DOHH2 (cell line): Measurements from ENCODE around the gene CHRNA9.

Experiments used
- H3F3A ChIP-seq: fragments of 200-600 bp; sonication (generic), shearing (Covaris generic); 2 replicates; pipeline ENCODE4 v1.6.0; 2016; ENCODE audit warnings: antibody characterized with exemption, mild to moderate bottlenecking; ENCODE audit not compliant: control insufficient read depth, insufficient read depth
- H3K27ac ChIP-seq: fragments of 200-600 bp; sonication (generic); 2 replicates; pipeline ENCODE4 v1.5.1; 2014; ENCODE audit warnings: low read depth, mild to moderate bottlenecking, low read length, moderate library complexity
- H3K27me3 ChIP-seq: fragments of 200-600 bp; sonication (generic); 2 replicates; pipeline ENCODE4 v1.6.1; 2014; ENCODE audit warnings: mild to moderate bottlenecking, low read length, mixed read lengths; ENCODE audit not compliant: control insufficient read depth
- H3K36me3 ChIP-seq: fragments of 200-600 bp; sonication (generic); 2 replicates; pipeline ENCODE4 v1.6.1; 2014; ENCODE audit warnings: mild to moderate bottlenecking, low read length, moderate library complexity, mixed read lengths; ENCODE audit not compliant: control insufficient read depth
- H3K4me1 ChIP-seq: fragments of 200-600 bp; sonication (generic); 2 replicates; pipeline ENCODE4 v1.6.1; 2014; ENCODE audit warnings: mild to moderate bottlenecking, low read length, mixed read lengths; ENCODE audit not compliant: control insufficient read depth
- H3K4me2 ChIP-seq: fragments of 200-600 bp; sonication (generic); 2 replicates; pipeline ENCODE4 v1.6.0; 2014; ENCODE audit warnings: mild to moderate bottlenecking, low read length, moderate library complexity
- H3K4me3 ChIP-seq: fragments of 200-600 bp; sonication (generic); 2 replicates; pipeline ENCODE4 v1.5.1; 2014; ENCODE audit warnings: mild to moderate bottlenecking, low read length, mixed read lengths
- H3K79me2 ChIP-seq: fragments of 200-600 bp; sonication (generic); 2 replicates; pipeline ENCODE4 v1.6.1; 2014; ENCODE audit warnings: mild to moderate bottlenecking, low read length, mixed read lengths; ENCODE audit not compliant: control insufficient read depth
- H3K9me2 ChIP-seq: fragments of 200-600 bp; sonication (generic); replicated peaks from 2 replicates; pipeline ENCODE4 v1.6.1; 2014; ENCODE audit warnings: mild to moderate bottlenecking, low read length, mixed read lengths; ENCODE audit not compliant: control insufficient read depth
- H3K9me3 ChIP-seq: fragments of 200-600 bp; sonication (generic); 2 replicates; pipeline ENCODE4 v1.6.1; 2014; ENCODE audit warnings: antibody characterized with exemption, low read length, mixed read lengths; ENCODE audit not compliant: control insufficient read depth, insufficient read depth
- H4K20me1 ChIP-seq: fragments of 200-600 bp; sonication (generic); 2 replicates; pipeline ENCODE4 v1.6.0; 2014; ENCODE audit warnings: low read depth, mild to moderate bottlenecking, antibody characterized with exemption, low read length, moderate library complexity; ENCODE audit not compliant: control insufficient read depth, insufficient read depth
- CTCF ChIP-seq: fragments of 200-600 bp; sonication (generic); IDR thresholded peaks from one replicate; pipeline ENCODE4 v1.5.1; 2014; ENCODE audit warnings: antibody characterized with exemption, mild to moderate bottlenecking, low read depth, low read length; ENCODE audit not compliant: poor library complexity, severe bottlenecking
- EZH2phosphoT487 ChIP-seq: fragments of 200-600 bp; sonication (generic); IDR thresholded peaks from 2 replicates; pipeline ENCODE4 v1.6.1; 2017; ENCODE audit warnings: borderline replicate concordance, mild to moderate bottlenecking, antibody characterized with exemption, low read length, moderate library complexity, mixed read lengths

CHRNA9 gene

GRCh38 chr4:40329805-40330204 is 5.3 kb upstream of the CHRNA9 start:
- H3K36me3 ChIP-seq: no peaks in the 10 kb centered on the region
- no peaks in the 10 kb centered on the region for H3K79me2 ChIP-seq
- peaks cover 18% of the 10 kb centered on the region for H3K4me1 ChIP-seq
- H4K20me1 ChIP-seq: no peaks in the 10 kb centered on the region
- TF ChIP-seq EZH2phosphoT487 (no peak), CTCF (no peak)
- no peaks in the 10 kb centered on the region for H3F3A ChIP-seq
- no peak overlapping the region for H3K27ac ChIP-seq
- peaks cover 18% of the 10 kb centered on the region for H3K27me3 ChIP-seq
- H3K4me3 ChIP-seq: no peak overlapping the region
- H3K9me2 ChIP-seq: no peaks in the 10 kb centered on the region
- H3K9me3 ChIP-seq: no peaks in the 10 kb centered on the region
- no peak overlapping the region for H3K4me2 ChIP-seq

GRCh38 chr4:40330536-40330935 is 4.6 kb upstream of the CHRNA9 start:
- Histone ChIP-seq H3K9me3 (no peaks in the 10 kb centered on the region), H3K4me3 (no peak overlapping the region), H3K79me2 (no peaks in the 10 kb centered on the region), H3K4me2 (no peak overlapping the region), H3K4me1 (peaks cover 11% of the 10 kb centered on the region), H3K27me3 (peaks cover 18% of the 10 kb centered on the region), H4K20me1 (no peaks in the 10 kb centered on the region), H3K9me2 (no peaks in the 10 kb centered on the region), H3F3A (no peaks in the 10 kb centered on the region), H3K27ac (no peak overlapping the region), H3K36me3 (no peaks in the 10 kb centered on the region)
- TF ChIP-seq CTCF (no peak), EZH2phosphoT487 (no peak)

- Histone ChIP-seq H3K27ac (no peak overlapping the region), H3K79me2 (no peaks in the 10 kb centered on the region), H3K4me1 (peaks cover 8% of the 10 kb centered on the region), H3K36me3 (no peaks in the 10 kb centered on the region), H3K4me2 (no peak overlapping the region), H4K20me1 (no peaks in the 10 kb centered on the region), H3K9me3 (no peaks in the 10 kb centered on the region), H3K27me3 (peaks cover 18% of the 10 kb centered on the region), H3F3A (no peaks in the 10 kb centered on the region), H3K9me2 (no peaks in the 10 kb centered on the region), H3K4me3 (no peak overlapping the region)
- TF ChIP-seq CTCF (no peak), EZH2phosphoT487 (no peak)
Observed at GRCh38 chr4:40331101-40331745, 3.9 kb upstream of the CHRNA9 start.
